Astrocyte (in vitro differentiated cells and primary cell): ENCODE data around the gene ZBTB47. TPM values are rescaled to one million over a fixed set of nuclear protein-coding genes. Genes with fewer than 3 reads are reported as not detected.

Experiments used
- DNase-seq: peaks from one replicate; pipeline ENCODE4 v3.0.0-alpha.2; 2010; ENCODE audit warnings: low read depth
- FAIRE-seq: peaks from 2 replicates; lab custom pipeline; 2011; peaks lifted over from hg19 to GRCh38; lab: Jason Lieb, UNC
- H2AFZ ChIP-seq: 2 replicates; pipeline ENCODE4 v1.6.0; 2012; ENCODE audit warnings: low read depth, low read length, inconsistent platforms
- H3K27ac ChIP-seq: 2 replicates; pipeline ENCODE4 v1.5.1; 2011; ENCODE audit warnings: low read depth, low read length, inconsistent platforms
- H3K27me3 ChIP-seq: 2 replicates; pipeline ENCODE4 v1.6.0; 2011; ENCODE audit warnings: low read length, inconsistent platforms; ENCODE audit not compliant: insufficient read depth
- H3K36me3 ChIP-seq: 2 replicates; pipeline ENCODE4 v1.5.1; 2011; ENCODE audit warnings: low read length, inconsistent platforms; ENCODE audit not compliant: insufficient read depth
- H3K4me1 ChIP-seq: 2 replicates; pipeline ENCODE4 v1.5.1; 2011; ENCODE audit warnings: low read length, inconsistent platforms; ENCODE audit not compliant: insufficient read depth
- H3K4me2 ChIP-seq: 2 replicates; pipeline ENCODE4 v1.6.0; 2012; ENCODE audit warnings: low read length, inconsistent platforms
- H3K4me3 ChIP-seq: 2 replicates; pipeline ENCODE4 v1.5.1; 2011; ENCODE audit warnings: low read depth, mild to moderate bottlenecking, low read length, inconsistent platforms; ENCODE audit not compliant: insufficient read depth
- H3K79me2 ChIP-seq: 2 replicates; pipeline ENCODE4 v1.6.0; 2012; ENCODE audit warnings: mild to moderate bottlenecking, low read length, inconsistent platforms; ENCODE audit not compliant: insufficient read depth
- H3K9ac ChIP-seq: 2 replicates; pipeline ENCODE4 v1.6.0; 2012; ENCODE audit warnings: mild to moderate bottlenecking, low read length, inconsistent platforms
- H3K9me3 ChIP-seq: 2 replicates; pipeline ENCODE4 v1.5.1; 2012; ENCODE audit warnings: low read depth, mild to moderate bottlenecking, low read length, inconsistent platforms; ENCODE audit not compliant: insufficient read depth
- H4K20me1 ChIP-seq: 2 replicates; pipeline ENCODE4 v1.6.0; 2012; ENCODE audit warnings: low read length, inconsistent platforms; ENCODE audit not compliant: insufficient read depth
- H3K27ac Mint-ChIP-seq: one replicate; pipeline ENCODE4 v1.8.0; 2021; ENCODE audit warnings: mild to moderate bottlenecking, mixed read lengths; ENCODE audit not compliant: unreplicated experiment
- H3K27me3 Mint-ChIP-seq: one replicate; pipeline ENCODE4 v1.8.0; 2021; ENCODE audit warnings: low read depth, mixed read lengths; ENCODE audit not compliant: unreplicated experiment
- H3K36me3 Mint-ChIP-seq: one replicate; pipeline ENCODE4 v1.8.0; 2021; ENCODE audit warnings: low read depth, mixed read lengths; ENCODE audit not compliant: unreplicated experiment
- H3K4me1 Mint-ChIP-seq: one replicate; pipeline ENCODE4 v1.8.0; 2021; ENCODE audit warnings: low read depth, mixed read lengths; ENCODE audit not compliant: unreplicated experiment
- H3K4me3 Mint-ChIP-seq: one replicate; pipeline ENCODE4 v1.8.0; 2021; ENCODE audit warnings: mild to moderate bottlenecking, moderate library complexity, mixed read lengths; ENCODE audit not compliant: unreplicated experiment
- H3K9me3 Mint-ChIP-seq: one replicate; pipeline ENCODE4 v1.8.0; 2021; ENCODE audit warnings: mild to moderate bottlenecking, mixed read lengths; ENCODE audit not compliant: unreplicated experiment
- CTCF ChIP-seq: IDR thresholded peaks from 2 replicates; pipeline ENCODE4 v1.5.1; 2011; ENCODE audit warnings: low read depth, mild to moderate bottlenecking, inconsistent platforms, low read length, moderate library complexity; ENCODE audit not compliant: insufficient read depth
- EZH2 ChIP-seq: IDR thresholded peaks from 2 replicates; pipeline ENCODE4 v1.6.1; 2012; ENCODE audit warnings: mild to moderate bottlenecking, low read length, inconsistent platforms; ENCODE audit not compliant: insufficient read depth
- total RNA-seq: library from RNA; stranded (reverse); gene quantifications from 2 replicates; pipeline ENCODE4 v1.2.1, GENCODE V29; 2021

The ZBTB47 gene
- total RNA-seq, 1 donor from 2014 or later, result 9.3 TPM

GRCh38 chr3:42688016-42688415, 34.5 kb downstream of the ZBTB47 start:
- Histone ChIP-seq H3K79me2 (no peaks in the 10 kb centered on the region), H3K27ac (no peak overlapping the region), H3K9ac (no peak overlapping the region), H3K27me3 (peaks cover 23% of the 10 kb centered on the region), H4K20me1 (no peaks in the 10 kb centered on the region), H2AFZ (no peak overlapping the region), H3K4me2 (no peak overlapping the region), H3K4me3 (no peak overlapping the region), H3K9me3 (peaks cover 4% of the 10 kb centered on the region), H3K4me1 (peaks cover 6% of the 10 kb centered on the region), H3K36me3 (no peaks in the 10 kb centered on the region)
- Mint-ChIP-seq H3K4me1 (peaks cover 7% of the 10 kb centered on the region), H3K36me3 (no peaks in the 10 kb centered on the region), H3K27me3 (peaks cover 36% of the 10 kb centered on the region), H3K27ac (no peak overlapping the region), H3K4me3 (no peak overlapping the region), H3K9me3 (no peaks in the 10 kb centered on the region)
- TF ChIP-seq CTCF (no peak), EZH2 (no peak)
- FAIRE-seq (no peak), DNase-seq (no peak)

- no peak overlapping the region for H3K4me2 ChIP-seq
- no peak overlapping the region for H3K9ac ChIP-seq
- Mint-ChIP-seq H3K4me1 (peaks cover 7% of the 10 kb centered on the region), H3K4me3 (no peak overlapping the region), H3K9me3 (no peaks in the 10 kb centered on the region), H3K27ac (no peak overlapping the region), H3K27me3 (peaks cover 36% of the 10 kb centered on the region), H3K36me3 (no peaks in the 10 kb centered on the region)
- H3K27me3 ChIP-seq, result peaks cover 24% of the 10 kb centered on the region
- H4K20me1 ChIP-seq, result no peaks in the 10 kb centered on the region
- no peaks in the 10 kb centered on the region for H3K36me3 ChIP-seq
- no peaks in the 10 kb centered on the region for H3K79me2 ChIP-seq
- peaks cover 6% of the 10 kb centered on the region for H3K4me1 ChIP-seq
- TF ChIP-seq CTCF (no peak), EZH2 (no peak)
- H2AFZ ChIP-seq, result no peak overlapping the region
- no peak overlapping the region for H3K4me3 ChIP-seq
- no peak overlapping the region for H3K27ac ChIP-seq
- DNase-seq (no peak), FAIRE-seq (no peak)
- H3K9me3 ChIP-seq, result peaks cover 4% of the 10 kb centered on the region
Measured at GRCh38 chr3:42688487-42689420, 35.3 kb downstream of the ZBTB47 start.
